OCI-M1 (cell line): ENCODE results near the gene C12orf54.
A peak's percentile ranks its signal among the peaks of the same experiment; 100 is the strongest.
"Not testable (repeated sequence)": the region's sequence is repeated elsewhere in the genome, so short reads cannot be mapped to it uniquely, and the experiment has no call there.

Source experiments
- DNase-seq: peaks from one replicate; lab custom pipeline; 2025; lab: John Stamatoyannopoulos, UW

C12orf54 gene

DNA sequence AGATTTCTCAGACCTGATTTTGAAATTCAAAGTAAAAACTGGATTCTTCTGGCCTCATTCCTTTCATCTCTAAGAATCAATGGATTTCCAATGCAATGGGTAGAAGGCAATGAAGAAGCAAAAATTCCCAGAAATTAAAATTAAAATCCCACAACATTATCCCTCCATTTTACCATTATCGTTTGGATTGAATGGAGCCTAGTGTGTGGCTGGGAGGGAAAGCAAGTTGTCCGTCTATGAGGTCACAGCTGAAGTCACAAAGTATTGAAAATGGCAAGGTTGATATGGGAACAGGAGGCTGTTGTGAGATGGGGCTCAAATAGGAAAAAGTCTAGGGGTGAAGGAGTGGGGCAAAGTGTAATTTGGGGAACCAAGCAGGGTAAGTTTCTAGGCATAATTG lies at the start of gene C12orf54:
C12orf54 (plus strand) TSS at position 301 of the 400 bp plus-strand sequence. CDS start 799 bp downstream, outside the sequence.
- no peak for DNase-seq

GRCh38 chr12:48434016-48434415 lies 48.3 kb upstream of the C12orf54 start:
- not testable (repeated sequence) for DNase-seq

DNA sequence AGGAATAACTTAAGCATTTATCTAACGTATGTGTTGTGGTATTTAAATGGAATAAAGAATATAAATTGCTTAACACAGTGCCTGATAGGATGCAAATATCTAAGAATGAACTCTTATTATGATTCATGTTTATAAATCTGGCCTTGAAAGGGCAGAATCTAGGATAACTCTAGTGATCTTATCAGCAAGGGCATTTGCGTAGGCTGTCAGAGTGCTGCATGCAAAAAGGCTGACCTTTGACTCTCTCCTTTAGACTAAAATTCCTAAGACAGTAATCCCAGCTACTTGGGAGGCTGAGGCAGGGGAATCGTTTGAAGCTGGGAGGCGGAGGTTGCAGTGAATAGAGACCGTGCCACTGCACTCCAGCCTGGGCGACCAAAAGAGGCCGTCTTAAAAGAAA lies 41.2 kb upstream of the C12orf54 start:
- no peak for DNase-seq

DNA sequence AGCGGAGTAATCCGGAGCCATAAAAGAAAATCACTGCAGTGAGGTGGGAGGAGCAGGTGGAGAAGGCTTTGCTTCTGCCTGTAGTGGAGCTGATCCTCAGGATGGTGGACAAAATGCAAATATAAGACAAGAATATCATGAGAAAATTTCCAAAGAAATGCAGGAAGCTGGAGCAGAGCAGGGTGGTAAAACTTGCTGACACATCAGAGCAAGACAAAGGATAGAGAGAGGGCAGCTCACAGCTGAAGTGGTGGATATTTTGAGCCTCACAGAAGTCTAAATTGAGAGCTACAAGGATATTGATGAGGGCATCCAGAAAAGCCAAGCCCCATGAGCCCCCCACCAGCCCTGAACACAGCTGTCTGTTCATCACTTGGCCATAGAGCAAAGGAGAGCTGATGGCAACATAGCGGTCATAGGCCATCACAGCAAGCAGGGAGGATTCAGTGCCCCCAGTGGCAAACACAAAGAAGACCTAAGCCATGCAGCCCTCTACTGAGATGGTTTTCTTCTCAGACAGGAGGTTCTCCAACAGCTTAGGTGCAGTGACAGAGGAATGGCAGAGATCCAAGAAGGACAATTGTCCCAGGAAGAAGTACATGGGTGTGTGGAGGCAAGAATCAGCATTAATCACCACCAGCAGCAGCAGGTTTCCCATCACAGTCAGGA lies 40.0 kb upstream of the C12orf54 start:
- peak; percentile 42 for DNase-seq

DNA sequence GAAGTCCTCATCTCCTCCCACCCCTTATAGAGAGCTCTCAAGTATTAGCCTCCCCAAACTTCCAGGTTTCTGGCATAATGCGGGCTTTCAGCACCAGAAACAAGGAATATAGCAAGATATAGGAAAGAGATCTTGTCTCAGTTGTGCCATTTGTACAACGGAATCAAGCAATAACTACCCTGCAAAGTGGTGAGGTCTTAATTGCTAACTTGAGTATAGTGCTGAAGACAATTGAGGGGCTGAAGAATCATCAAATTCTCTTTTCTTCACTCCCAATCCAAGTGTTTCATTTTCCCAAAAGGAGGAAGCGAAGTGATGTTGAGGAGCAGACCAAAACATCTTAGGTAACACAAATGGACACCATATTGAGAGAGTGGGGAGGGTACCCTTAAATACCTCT lies 36.8 kb upstream of the C12orf54 start:
- DNase-seq: no peak

DNA sequence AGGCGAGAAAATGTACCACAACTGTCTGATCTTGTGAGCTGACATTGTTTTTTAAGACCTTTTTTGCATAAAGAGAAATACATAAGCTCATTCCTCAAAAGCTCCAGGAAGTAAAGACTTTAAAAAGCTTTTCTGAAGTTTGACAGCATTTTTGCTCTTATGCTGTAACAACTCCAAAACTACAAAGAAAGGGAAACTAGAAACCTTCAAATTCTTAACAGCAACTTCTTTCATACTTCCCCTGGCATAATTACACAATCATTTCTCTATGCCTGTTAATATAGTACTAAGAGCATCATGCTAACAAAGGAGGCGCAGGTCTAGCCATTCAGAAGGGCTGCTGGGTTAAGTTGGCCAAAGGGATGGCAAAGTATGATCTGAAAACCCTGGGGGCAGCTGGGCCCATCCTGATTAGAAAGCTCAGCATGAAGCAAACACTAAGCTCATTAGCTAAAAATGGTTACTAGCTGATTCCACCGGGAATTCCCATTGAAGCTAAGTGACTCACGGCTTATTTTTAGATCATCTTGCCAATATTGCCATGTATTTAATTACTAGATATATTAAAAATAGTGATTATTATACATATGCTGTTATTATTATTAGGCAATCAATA lies 36.0 kb upstream of the C12orf54 start:
- DNase-seq: no peak

DNA sequence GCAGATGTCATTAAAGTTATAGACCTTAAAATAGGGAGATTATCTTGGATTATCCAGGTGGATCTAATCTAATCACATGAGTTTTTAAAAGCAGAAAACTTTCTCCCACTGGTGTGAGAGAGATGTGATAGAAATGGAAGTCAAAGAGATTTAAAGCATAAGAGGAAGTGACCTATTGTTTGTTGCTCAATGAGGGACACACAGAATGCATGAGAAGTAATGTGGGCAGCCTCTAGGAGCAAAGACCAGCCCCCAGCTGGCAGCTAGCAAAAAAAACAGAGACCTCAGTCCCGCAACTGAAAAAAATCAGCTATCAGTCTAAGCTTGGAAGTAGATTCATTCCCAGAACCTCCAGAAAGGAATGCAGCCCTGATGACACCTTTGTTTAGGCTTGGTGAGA lies 34.5 kb upstream of the C12orf54 start:
- DNase-seq: peak; percentile 17

DNA sequence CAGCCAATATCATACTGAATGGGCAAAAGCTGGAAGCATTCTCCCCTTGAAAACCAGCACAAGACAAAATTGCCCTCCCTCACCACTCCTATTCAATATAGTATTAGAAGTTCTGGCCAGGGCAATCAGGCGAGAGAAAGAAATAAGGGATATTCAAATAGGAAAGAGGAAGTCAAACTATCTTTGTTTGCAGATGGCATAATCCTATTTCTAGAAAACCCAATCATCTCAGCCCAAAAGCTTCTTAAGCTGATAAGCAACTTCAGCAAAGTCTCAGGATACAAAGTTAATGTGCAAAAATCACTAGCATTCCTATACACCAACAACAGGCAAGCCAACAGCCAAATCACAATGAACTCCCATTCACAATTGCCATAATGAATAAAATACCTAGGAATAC lies 30.9 kb upstream of the C12orf54 start:
- DNase-seq: peak; percentile 95

DNA sequence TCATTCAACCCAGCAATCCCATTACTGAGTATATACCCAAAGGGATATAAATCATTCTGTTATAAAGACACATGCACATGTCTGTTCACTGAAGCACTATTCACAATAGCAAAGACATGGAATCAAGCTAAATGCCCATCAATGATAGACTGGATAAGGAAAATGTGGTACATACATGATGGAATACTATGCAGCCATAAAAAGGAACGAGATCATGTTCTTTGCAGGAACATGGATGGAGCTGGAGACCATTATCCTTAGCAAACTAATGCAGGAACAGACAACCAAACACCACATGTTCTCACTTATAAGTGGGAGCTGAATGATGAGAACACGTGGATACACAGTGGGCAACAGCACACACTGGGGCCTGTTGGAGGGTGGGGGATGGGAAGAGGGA lies 29.3 kb upstream of the C12orf54 start:
- not testable (repeated sequence) for DNase-seq

DNA sequence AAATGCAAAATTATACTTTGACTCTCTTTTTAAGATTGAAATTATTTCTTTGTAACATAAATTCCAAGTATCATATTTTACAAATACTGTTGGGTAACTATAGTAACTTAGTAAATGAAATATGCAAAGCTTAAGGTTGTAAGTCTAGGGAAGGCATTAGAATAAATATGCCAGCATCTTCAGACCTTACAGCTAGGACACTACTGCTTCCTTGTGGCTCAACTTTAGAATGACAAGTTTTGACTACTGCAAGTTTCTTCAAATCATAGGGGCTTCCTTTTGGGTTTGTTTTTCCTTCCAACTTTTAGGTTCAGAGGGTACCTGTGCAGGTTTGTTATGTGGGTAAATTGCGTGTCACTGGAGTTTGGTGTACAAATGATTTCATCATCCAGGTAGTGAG lies 27.6 kb upstream of the C12orf54 start:
- DNase-seq: peak; percentile 76

DNA sequence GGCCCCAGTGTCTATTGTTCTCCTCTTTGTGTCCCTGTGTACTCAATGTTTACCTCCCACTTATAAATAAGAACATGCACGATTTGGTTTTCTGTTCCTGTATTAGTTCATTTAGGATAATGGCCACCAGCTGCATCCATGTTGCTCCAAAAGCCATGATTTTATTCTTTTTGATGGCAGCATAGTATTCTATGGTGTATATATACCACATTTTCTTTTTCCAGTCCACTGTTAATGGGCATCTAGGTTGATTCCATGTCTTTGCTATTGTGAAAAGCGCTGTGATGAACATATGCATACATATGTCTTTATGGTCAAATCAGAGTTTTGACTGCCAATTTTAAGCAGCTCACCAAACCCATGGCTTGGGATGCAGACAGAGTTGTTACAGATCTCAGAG lies 27.2 kb upstream of the C12orf54 start:
- no peak for DNase-seq

GRCh38 chr12:48459259-48459658 lies 23.0 kb upstream of the C12orf54 start:
- DNase-seq: peak; percentile 80

- DNase-seq: not testable (repeated sequence)
Observed at GRCh38 chr12:48469027-48469426, 13.3 kb upstream of the C12orf54 start.

GRCh38 chr12:48472259-48472658 lies 10.0 kb upstream of the C12orf54 start, which contains the start of gene ANP32D:
TSS of gene ANP32D (plus strand) at chr12:48472559. CDS start at chr12:48472665, 106 bp downstream.
- DNase-seq: no peak

DNA sequence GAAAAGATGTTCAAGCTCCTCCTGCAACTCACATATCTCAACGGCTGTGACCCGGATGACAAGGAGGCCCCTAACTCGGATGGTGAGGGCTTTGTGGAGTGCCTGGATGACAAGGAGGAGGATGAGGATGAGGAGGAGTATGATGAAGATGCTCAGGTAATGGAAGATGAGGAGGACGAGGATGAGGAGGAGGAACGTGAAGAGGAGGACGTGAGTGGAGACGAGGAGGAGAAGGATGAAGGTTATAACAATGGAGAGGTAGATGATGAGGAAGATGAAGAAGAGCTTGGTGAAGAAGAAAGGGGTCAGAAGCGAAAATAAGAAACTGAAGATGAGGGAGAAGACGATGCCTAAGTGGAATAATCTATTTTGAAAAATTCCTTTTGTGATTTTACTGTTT lies 9.2 kb upstream of the C12orf54 start:
- DNase-seq: no peak

- DNase-seq: not testable (repeated sequence)
Observed at GRCh38 chr12:48474497-48474896, 7.8 kb upstream of the C12orf54 start.

DNA sequence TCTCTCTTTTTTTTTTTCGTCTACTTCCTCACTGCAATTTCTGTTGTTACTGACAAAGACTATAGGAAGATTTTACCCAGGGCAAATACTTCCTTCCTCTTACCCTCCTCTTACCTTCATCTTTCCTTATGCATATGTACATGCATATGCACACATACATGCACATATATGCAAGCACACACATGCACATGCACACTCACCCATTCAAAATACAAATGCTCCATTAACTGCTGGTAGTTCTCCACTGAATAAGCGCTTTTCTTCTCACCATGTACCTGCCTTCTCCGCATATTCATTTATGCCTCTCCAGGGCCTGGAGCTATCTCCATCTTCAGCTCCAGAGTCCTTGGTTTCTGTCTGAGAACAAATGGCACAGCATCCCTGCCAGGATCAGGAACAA lies 632 bp downstream of the C12orf54 start:
- DNase-seq: no peak

- DNase-seq: no peak
Observed at GRCh38 chr12:48486261-48486660, 4.0 kb downstream of the C12orf54 start.

- no peak for DNase-seq
Observed at GRCh38 chr12:48486679-48487078, 4.4 kb downstream of the C12orf54 start.

GRCh38 chr12:48489012-48489411 lies 6.7 kb downstream of the C12orf54 start:
- peak; percentile 61 for DNase-seq

DNA sequence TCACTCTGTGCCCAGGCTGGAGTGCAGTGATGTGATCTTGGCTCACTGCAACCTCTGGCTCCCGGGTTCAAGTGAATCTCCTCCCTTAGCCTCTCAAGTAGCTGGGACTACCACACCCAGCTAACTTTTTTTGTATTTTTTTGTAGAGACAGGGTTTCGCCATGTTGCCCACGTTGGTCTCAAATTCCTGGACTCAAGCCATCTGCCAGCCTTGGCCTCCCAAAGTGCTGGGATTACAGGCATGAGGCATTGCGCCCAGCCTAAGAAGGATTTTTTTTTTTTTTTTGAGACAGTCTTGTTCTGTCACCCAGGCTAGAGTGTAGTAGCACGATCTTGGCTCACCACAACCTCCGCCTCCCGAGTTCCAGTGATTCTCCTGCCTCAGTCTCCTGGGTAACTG lies 7.2 kb downstream of the C12orf54 start:
- DNase-seq: not testable (repeated sequence)

DNA sequence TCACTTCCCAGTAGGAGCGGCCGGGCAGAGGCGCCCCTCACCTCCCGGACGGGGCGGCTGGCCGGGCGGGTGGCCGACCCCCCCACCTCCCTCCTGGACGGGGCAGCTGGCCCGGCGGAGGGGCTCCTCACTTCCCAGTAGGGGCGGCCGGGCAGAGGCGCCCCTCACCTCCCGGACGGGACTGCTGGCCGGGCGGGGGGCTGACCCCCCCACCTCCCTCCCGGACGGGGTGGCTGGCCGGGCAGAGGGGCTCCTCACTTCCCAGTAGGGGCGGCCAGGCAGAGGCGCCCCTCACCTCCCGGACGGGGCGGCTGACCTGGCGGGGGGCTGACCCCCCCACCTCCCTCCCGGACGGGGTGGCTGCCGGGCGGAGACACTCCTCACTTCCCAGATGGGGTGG lies 18.0 kb downstream of the C12orf54 start:
- not testable (repeated sequence) for DNase-seq

DNA sequence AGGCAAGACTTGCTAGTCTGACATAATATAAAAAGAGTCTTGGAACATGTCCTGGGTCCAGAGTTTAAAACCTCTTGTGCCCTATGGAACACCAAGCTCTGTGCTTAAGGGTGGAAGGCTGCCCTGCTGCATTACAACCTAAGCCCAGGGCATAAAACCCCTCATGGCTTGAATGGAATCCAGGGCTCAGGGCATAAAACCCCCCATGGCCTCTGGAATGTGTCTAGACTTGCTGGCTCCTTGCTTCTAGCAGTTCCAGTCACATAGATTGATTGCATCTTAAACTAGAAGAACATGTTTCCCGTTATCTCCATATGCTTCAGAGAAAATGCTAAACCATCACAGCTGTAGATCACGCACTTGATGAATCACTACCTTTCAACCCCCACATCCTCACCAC lies 24.5 kb downstream of the C12orf54 start:
- DNase-seq: not testable (repeated sequence)

- DNase-seq: no peak
Observed at GRCh38 chr12:48508987-48509386, 26.7 kb downstream of the C12orf54 start.
